T-cell (primary cell): ENCODE data around the gene NAP1L4. TPM values are rescaled to one million over a fixed set of nuclear protein-coding genes. Genes with fewer than 3 reads are reported as not detected.

Experiments used
- ATAC-seq, 4 experiments: fragments of 200-7000 bp in 3 of 4; fragments of 150-1000 bp in 1 of 4; cut with Tn5 transposase; replicated peaks in 1 of 4; 1 replicate in 3 of 4; 2 replicates in 1 of 4; pipeline ENCODE4 v1.10.0; 2021; ENCODE audit warnings: moderate library complexity in 3 of 4, mild to moderate bottlenecking in 2 of 4, moderate number of reproducible peaks in 1 of 4
- CTCF ChIA-PET, 2 donors: fragments of 300-600 bp; sonication (Branson Sonifier 250); formaldehyde crosslinking; loops; one replicate each; lab custom pipeline; 2022; ENCODE audit warnings: antibody characterized with exemption in 2 of 2; lab: Charles Lee
- POLR2A ChIA-PET, 2 donors: fragments of 300-600 bp; sonication (Branson Sonifier 250); formaldehyde crosslinking; loops; one replicate each; lab custom pipeline; 2022; ENCODE audit warnings: antibody characterized with exemption in 2 of 2; lab: Charles Lee
- DNase-seq, 35 experiments: peaks; one replicate each; pipeline versions ENCODE4 v3.0.0 to v3.0.0-alpha.2; 2013 to 2023
- H3K27ac ChIP-seq: one replicate; pipeline ENCODE4 v1.5.1; 2013; ENCODE audit warnings: low read length
- H3K27me3 ChIP-seq, 2 experiments: replicated peaks in 1 of 2; 1 replicate in 1 of 2; 2 replicates in 1 of 2; pipeline versions ENCODE4 v1.6.1 to v1.7.0; 2013; ENCODE audit warnings: low read length in 1 of 2, mixed read lengths in 1 of 2; ENCODE audit not compliant: control insufficient read depth in 2 of 2, insufficient read depth in 2 of 2; ENCODE audit errors: extremely low read depth in 1 of 2
- H3K36me3 ChIP-seq, 2 donors: 1 replicate in 1 of 2; 2 replicates in 1 of 2; pipeline versions ENCODE4 v1.6.1 to v1.7.0; 2013; ENCODE audit warnings: low read length in 1 of 2; ENCODE audit not compliant: control insufficient read depth in 2 of 2, insufficient read depth in 1 of 2; ENCODE audit errors: extremely low read depth in 1 of 2
- H3K4me1 ChIP-seq, 2 experiments: 1 replicate in 1 of 2; 2 replicates in 1 of 2; pipeline versions ENCODE4 v1.6.1 to v1.7.0; 2013; ENCODE audit warnings: low read length in 2 of 2, mixed read lengths in 1 of 2; ENCODE audit not compliant: insufficient read depth in 2 of 2, control insufficient read depth in 1 of 2; ENCODE audit errors: extremely low read depth in 1 of 2
- H3K4me3 ChIP-seq, 2 donors: 1 replicate in 1 of 2; 2 replicates in 1 of 2; pipeline versions ENCODE4 v1.5.1 to v1.7.0; 2013; ENCODE audit warnings: mild to moderate bottlenecking in 2 of 2, low read length in 1 of 2, moderate library complexity in 1 of 2; ENCODE audit not compliant: control insufficient read depth in 1 of 2; ENCODE audit errors: extremely low read depth in 1 of 2
- H3K9me3 ChIP-seq: 2 replicates; pipeline ENCODE4 v1.7.0; 2013
- H3K27ac Mint-ChIP-seq, 2 donors: one replicate each; pipeline ENCODE4 v1.8.0; 2020 to 2021; ENCODE audit warnings: mild to moderate bottlenecking in 2 of 2, mixed read lengths in 2 of 2
- H3K27me3 Mint-ChIP-seq, 2 donors: one replicate each; pipeline ENCODE4 v1.8.0; 2021 to 2022; ENCODE audit warnings: mixed read lengths in 2 of 2
- H3K36me3 Mint-ChIP-seq: one replicate; pipeline ENCODE4 v1.8.0; 2021; ENCODE audit warnings: mixed read lengths
- H3K4me1 Mint-ChIP-seq, 3 donors: one replicate each; pipeline ENCODE4 v1.8.0; 2020 to 2022; ENCODE audit warnings: mixed read lengths in 3 of 3, mild to moderate bottlenecking in 1 of 3
- H3K4me3 Mint-ChIP-seq, 3 donors: one replicate each; pipeline ENCODE4 v1.8.0; 2020 to 2022; ENCODE audit warnings: mild to moderate bottlenecking in 3 of 3, mixed read lengths in 3 of 3, moderate library complexity in 3 of 3
- H3K9me3 Mint-ChIP-seq, 3 donors: one replicate each; pipeline ENCODE4 v1.8.0; 2020 to 2022; ENCODE audit warnings: mixed read lengths in 3 of 3
- WGBS: methylation state at CpG from one replicate; pipeline ENCODE4 v1.1.5; 2013; ENCODE audit warnings: missing lambda C conversion rate; ENCODE audit not compliant: insufficient coverage; 5-methylcytosine and 5-hydroxymethylcytosine counted together
- total RNA-seq, 35 experiments: library from RNA in 6 of 35; stranded (reverse) in 6 of 35; fragments of 120-200 nt in 1 of 35; gene quantifications; one replicate each; pipeline versions ENCODE4 v1.2.1 to v1.2.4 and lab custom pipeline; 2013 to 2026

The NAP1L4 gene
- total RNA-seq, 5 donors from 2014 or later (not counting 1 experiment from before 2014, with no cell fraction given): 253 to 388 (median 299) TPM

- DNase-seq: peak in 5 of 35 experiments; percentile 33 to 57 (median 46)
- Mint-ChIP-seq H3K27ac (peak overlapping the region; percentile 3 to 78), H3K27me3 (peaks cover 7 to 20% of the 10 kb centered on the region in 2 donors), H3K4me3 (peak overlapping the region; percentile 70 to 80 (median 77)), H3K9me3 (no peaks in the 10 kb centered on the region), H3K36me3 (no peaks in the 10 kb centered on the region), H3K4me1 (peaks cover 20 to 34% (median 25%) of the 10 kb centered on the region in 3 donors)
- CTCF ChIA-PET: interaction anchor here (1.1 to 2.4 kb wide), 3 partner anchors 38 to 398 kb away, joined by 4 to 10 read pairs (median 8); no protein-coding TSS in a partner anchor
- H3K27me3 ChIP-seq: peaks cover 0 to 55% of the 10 kb centered on the region in 2 experiments
- H3K4me3 ChIP-seq: peak overlapping the region; percentile 53 to 62
- POLR2A ChIA-PET: no interaction called here
- no peaks in the 10 kb centered on the region for H3K9me3 ChIP-seq
- 64% methylated on average over 14 of the region's 21 CpGs for WGBS
- H3K36me3 ChIP-seq: no peaks in the 10 kb centered on the region
- peak in 2 of 4 experiments; percentile 26 to 36 for ATAC-seq
- H3K27ac ChIP-seq: no peak overlapping the region
- peaks cover 8 to 46% of the 10 kb centered on the region in 2 experiments for H3K4me1 ChIP-seq
Measured at GRCh38 chr11:2930704-2931419, 61.3 kb downstream of the NAP1L4 start.

GRCh38 chr11:2929950-2930703, 62.0 kb downstream of the NAP1L4 start:
- peak overlapping the region; percentile 70 to 80 (median 77) for H3K4me3 Mint-ChIP-seq

DNA sequence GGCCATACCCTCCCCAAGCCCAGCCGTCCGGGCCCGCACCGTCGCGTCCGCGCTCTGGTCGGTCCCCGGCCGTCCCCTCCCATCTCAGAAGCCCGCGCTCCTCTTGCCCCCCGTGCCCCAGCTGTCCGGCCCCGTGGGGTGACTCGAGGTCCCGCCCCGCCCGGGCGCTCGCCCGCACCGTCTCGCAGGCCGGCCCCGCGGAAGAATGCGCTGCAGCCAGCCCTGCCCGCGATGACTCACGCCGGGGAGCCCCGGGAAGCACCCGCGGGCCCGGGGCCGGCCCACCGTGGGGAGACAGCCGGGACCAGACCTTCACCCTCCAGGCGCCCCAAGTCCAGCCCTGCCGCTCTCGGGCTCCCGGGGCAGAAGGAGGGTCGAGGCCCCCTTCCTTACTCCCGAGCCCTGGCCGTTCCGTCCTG, 62.6 kb downstream of the NAP1L4 start:
- ChIA-PET POLR2A (interaction anchor here in 1 of 2 donors (0.6 kb wide), 2 partner anchors 26 to 87 kb away, joined by 3 to 4 read pairs; no protein-coding TSS in a partner anchor), CTCF (interaction anchor here (0.9 to 2.4 kb wide), 4 partner anchors 37 to 397 kb away, joined by 4 to 10 read pairs (median 6); no protein-coding TSS in a partner anchor)
- Histone ChIP-seq H3K9me3 (no peaks in the 10 kb centered on the region), H3K4me1 (peaks cover 8 to 46% of the 10 kb centered on the region in 2 experiments), H3K27ac (no peak overlapping the region), H3K36me3 (no peaks in the 10 kb centered on the region), H3K27me3 (peaks cover 0 to 55% of the 10 kb centered on the region in 2 experiments), H3K4me3 (peak overlapping the region; percentile 53 to 62)
- H3K27ac Mint-ChIP-seq: no peak overlapping the region
- peaks cover 20 to 34% (median 25%) of the 10 kb centered on the region in 3 donors for H3K4me1 Mint-ChIP-seq
- 2% methylated on average over 43 of the region's 48 CpGs for WGBS
- peak in 3 of 35 experiments; percentile 35 to 53 (median 38) for DNase-seq
- ATAC-seq: peak in 3 of 4 experiments; percentile 25 to 33 (median 27)
- no peaks in the 10 kb centered on the region for H3K9me3 Mint-ChIP-seq
- H3K27me3 Mint-ChIP-seq: peaks cover 7 to 20% of the 10 kb centered on the region in 2 donors
- peak overlapping the region; percentile 70 to 80 (median 77) for H3K4me3 Mint-ChIP-seq
- H3K36me3 Mint-ChIP-seq: no peaks in the 10 kb centered on the region

More at GRCh38 chr11:2929950-2930703, 62.0 kb downstream of the NAP1L4 start:
- ChIA-PET CTCF (interaction anchor here (0.9 to 2.4 kb wide), 4 partner anchors 37 to 398 kb away, joined by 4 to 10 read pairs (median 6); no protein-coding TSS in a partner anchor), POLR2A (interaction anchor here in 1 of 2 donors (0.6 kb wide), 1 partner anchor 26 kb away, joined by 3 read pairs; no protein-coding TSS in a partner anchor)
- Histone ChIP-seq H3K4me3 (peak overlapping the region; percentile 53 to 62), H3K27me3 (peaks cover 0 to 55% of the 10 kb centered on the region in 2 experiments), H3K9me3 (no peaks in the 10 kb centered on the region), H3K36me3 (no peaks in the 10 kb centered on the region), H3K4me1 (peaks cover 8 to 46% of the 10 kb centered on the region in 2 experiments), H3K27ac (no peak overlapping the region)
- ATAC-seq (peak in 2 of 4 experiments; percentile 20 to 25), DNase-seq (peak in 5 of 35 experiments; percentile 18 to 55 (median 33))
- H3K27me3 Mint-ChIP-seq: peaks cover 7 to 20% of the 10 kb centered on the region in 2 donors
- no peaks in the 10 kb centered on the region for H3K9me3 Mint-ChIP-seq
- WGBS: 6% methylated on average over 33 of the region's 47 CpGs
- H3K27ac Mint-ChIP-seq: peak overlapping the region; percentile 3 to 78
- no peaks in the 10 kb centered on the region for H3K36me3 Mint-ChIP-seq
- peaks cover 20 to 34% (median 25%) of the 10 kb centered on the region in 3 donors for H3K4me1 Mint-ChIP-seq

GRCh38 chr11:2928605-2929530, 63.3 kb downstream of the NAP1L4 start, which contains the start of gene PHLDA2:
PHLDA2 (minus strand) TSS chr11:2929420; CDS start chr11:2929364, 56 bp downstream.
- peaks cover 8 to 46% of the 10 kb centered on the region in 2 experiments for H3K4me1 ChIP-seq
- DNase-seq: peak in 34 of 35 experiments; percentile 25 to 77 (median 51)
- no peaks in the 10 kb centered on the region for H3K36me3 ChIP-seq
- H3K27me3 ChIP-seq: peaks cover 0 to 55% of the 10 kb centered on the region in 2 experiments
- peaks cover 20 to 33% (median 24%) of the 10 kb centered on the region in 3 donors for H3K4me1 Mint-ChIP-seq
- no peaks in the 10 kb centered on the region for H3K36me3 Mint-ChIP-seq
- peaks cover 7 to 20% of the 10 kb centered on the region in 2 donors for H3K27me3 Mint-ChIP-seq
- H3K9me3 Mint-ChIP-seq: no peaks in the 10 kb centered on the region
- no peak within 1 kb of the TSS for H3K27ac Mint-ChIP-seq
- no peaks in the 10 kb centered on the region for H3K9me3 ChIP-seq
- no peak within 1 kb of the TSS for H3K27ac ChIP-seq
- WGBS: 3% methylated on average over 86 of the region's 113 CpGs
- peak; percentile 48 to 74 (median 66) for ATAC-seq
- peak within 1 kb of the TSS; percentile 78 to 81 (median 80) for H3K4me3 Mint-ChIP-seq
- peak within 1 kb of the TSS; percentile 57 to 62 for H3K4me3 ChIP-seq
- POLR2A ChIA-PET: interaction anchor here in 1 of 2 donors (0.6 kb wide), 2 partner anchors 27 to 87 kb away, joined by 3 to 4 read pairs; no protein-coding TSS in a partner anchor
- CTCF ChIA-PET: interaction anchor here (0.9 to 2.4 kb wide), 3 partner anchors 36 to 396 kb away, joined by 4 to 10 read pairs (median 8); no protein-coding TSS in a partner anchor

DNA sequence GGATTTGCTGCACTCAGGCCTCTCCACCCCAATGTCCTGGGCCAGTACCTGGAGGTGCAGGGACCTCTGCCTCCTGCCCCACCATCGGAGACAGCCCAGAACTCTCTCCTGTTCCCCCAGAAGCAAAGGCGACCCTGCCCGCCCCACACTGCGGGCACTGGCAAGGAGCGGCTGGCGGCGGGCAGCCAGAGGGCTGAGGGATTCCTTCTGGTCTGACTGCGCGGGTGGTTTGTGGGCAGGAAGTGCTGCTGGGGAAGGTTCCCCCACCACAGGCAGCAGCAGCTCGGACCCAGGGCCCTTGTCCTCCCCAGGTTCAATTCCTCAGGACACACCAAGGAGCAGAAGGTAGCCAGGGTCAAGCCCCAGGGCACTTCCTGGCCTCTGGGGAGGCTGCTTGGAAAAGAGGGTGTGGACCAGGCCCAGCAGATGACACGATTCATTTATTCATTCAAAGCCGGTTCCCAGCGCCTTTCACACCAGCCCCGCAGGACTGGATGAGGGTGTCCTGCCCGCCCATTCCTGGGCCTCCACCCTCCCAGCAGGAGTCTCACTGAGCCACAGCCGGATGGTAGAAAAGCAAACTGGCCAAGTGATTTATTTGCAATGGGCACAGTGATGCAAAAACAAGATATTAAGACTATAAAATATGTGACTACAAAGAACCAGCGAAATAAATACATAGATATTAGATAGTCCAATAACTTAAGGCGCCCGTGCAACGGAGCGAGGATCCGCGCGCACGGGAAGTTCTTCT, 64.1 kb downstream of the NAP1L4 start:
- WGBS: 11% methylated on average over 6 of the region's 25 CpGs
- Histone ChIP-seq H3K27me3 (peaks cover 0 to 55% of the 10 kb centered on the region in 2 experiments), H3K36me3 (no peaks in the 10 kb centered on the region), H3K4me1 (peaks cover 8 to 38% of the 10 kb centered on the region in 2 experiments), H3K4me3 (peak overlapping the region; percentile 10 to 23), H3K9me3 (no peaks in the 10 kb centered on the region), H3K27ac (no peak overlapping the region)
- H3K36me3 Mint-ChIP-seq: no peaks in the 10 kb centered on the region
- peak overlapping the region in 1 of 2 donors; percentile 23 for H3K27ac Mint-ChIP-seq
- ATAC-seq: no peak
- ChIA-PET CTCF (interaction anchor here in 1 of 2 donors (2.4 kb wide), 1 partner anchor 395 kb away, joined by 10 read pairs; no protein-coding TSS in a partner anchor), POLR2A (no interaction called here)
- peak overlapping the region; percentile 69 to 78 (median 71) for H3K4me3 Mint-ChIP-seq
- H3K4me1 Mint-ChIP-seq: peaks cover 20 to 27% (median 24%) of the 10 kb centered on the region in 3 donors
- no peaks in the 10 kb centered on the region for H3K9me3 Mint-ChIP-seq
- H3K27me3 Mint-ChIP-seq: peaks cover 7 to 20% of the 10 kb centered on the region in 2 donors
- DNase-seq: no peak
